Measurements from ENCODE around the gene TBC1D9B. TPM values are rescaled to one million over a fixed set of nuclear protein-coding genes. Genes with fewer than 3 reads are reported as not detected.

Gene TBC1D9B
- total RNA-seq, 1 donor from 2014 or later: 114 TPM

- no peak for DNase-seq (ENCODE audit: extremely low spot score, unreplicated experiment)
- TF ChIP-seq, protein P1, sequence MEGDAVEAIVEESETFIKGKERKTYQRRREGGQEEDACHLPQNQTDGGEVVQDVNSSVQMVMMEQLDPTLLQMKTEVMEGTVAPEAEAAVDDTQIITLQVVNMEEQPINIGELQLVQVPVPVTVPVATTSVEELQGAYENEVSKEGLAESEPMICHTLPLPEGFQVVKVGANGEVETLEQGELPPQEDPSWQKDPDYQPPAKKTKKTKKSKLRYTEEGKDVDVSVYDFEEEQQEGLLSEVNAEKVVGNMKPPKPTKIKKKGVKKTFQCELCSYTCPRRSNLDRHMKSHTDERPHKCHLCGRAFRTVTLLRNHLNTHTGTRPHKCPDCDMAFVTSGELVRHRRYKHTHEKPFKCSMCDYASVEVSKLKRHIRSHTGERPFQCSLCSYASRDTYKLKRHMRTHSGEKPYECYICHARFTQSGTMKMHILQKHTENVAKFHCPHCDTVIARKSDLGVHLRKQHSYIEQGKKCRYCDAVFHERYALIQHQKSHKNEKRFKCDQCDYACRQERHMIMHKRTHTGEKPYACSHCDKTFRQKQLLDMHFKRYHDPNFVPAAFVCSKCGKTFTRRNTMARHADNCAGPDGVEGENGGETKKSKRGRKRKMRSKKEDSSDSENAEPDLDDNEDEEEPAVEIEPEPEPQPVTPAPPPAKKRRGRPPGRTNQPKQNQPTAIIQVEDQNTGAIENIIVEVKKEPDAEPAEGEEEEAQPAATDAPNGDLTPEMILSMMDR (conservative IDR thresholded peaks at IDR 0.05): no peak
- no peak overlapping the region for H3K4me3 Mint-ChIP-seq
- no peak overlapping the region for H3K27ac Mint-ChIP-seq
- no peaks in the 10 kb centered on the region for H3K4me1 Mint-ChIP-seq (ENCODE audit: unreplicated experiment)
- H3K9me3 Mint-ChIP-seq: peaks cover 8% of the 10 kb centered on the region
- H3K27me3 Mint-ChIP-seq: no peaks in the 10 kb centered on the region
- H3K36me3 Mint-ChIP-seq: peaks cover 31% of the 10 kb centered on the region
Measured at GRCh38 chr5:179879003-179879689, 28.6 kb downstream of the TBC1D9B start.

DNA sequence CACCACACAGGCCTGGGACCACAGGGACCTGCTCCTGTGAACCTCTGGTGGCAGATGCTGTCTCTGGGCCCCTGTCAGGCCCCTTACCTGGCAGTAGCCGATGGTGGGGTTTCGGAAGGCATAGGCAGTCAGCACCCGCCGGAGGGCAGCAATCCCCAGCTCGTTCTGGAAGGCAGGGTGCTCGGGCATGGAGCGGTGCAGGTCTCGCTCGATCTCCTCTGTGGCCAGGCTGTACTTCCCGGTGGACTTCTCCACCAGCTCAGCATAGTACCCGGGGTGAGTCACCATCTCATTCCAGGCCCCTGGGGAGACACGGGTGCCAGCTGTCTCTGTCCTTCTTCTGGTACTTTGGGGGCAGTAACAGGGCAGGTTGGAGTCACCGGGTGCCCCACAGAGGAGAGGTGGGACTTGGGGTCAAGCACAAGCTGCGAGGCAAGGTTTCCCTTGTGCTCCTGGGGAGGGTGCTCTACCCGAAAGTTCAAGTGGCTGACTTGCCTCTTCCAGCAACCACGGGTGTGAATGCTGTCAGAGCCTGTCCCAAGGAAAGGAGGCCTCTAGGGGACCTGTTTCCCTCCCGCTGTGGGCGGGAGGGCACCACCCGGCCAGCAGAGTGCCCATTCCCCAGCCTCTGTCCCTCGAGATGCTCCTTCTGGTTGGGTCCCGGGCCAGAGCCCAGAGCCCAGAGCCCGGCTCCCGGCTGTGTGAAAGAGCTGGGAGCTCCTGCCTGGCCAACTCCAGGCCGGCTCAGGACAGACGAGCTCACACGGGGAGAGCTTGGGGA, 29.3 kb downstream of the TBC1D9B start:
- Mint-ChIP-seq H3K4me3 (no peak overlapping the region), H3K36me3 (peaks cover 24% of the 10 kb centered on the region), H3K9me3 (peaks cover 3% of the 10 kb centered on the region), H3K4me1 (ENCODE audit: unreplicated experiment) (no peaks in the 10 kb centered on the region), H3K27ac (no peak overlapping the region), H3K27me3 (no peaks in the 10 kb centered on the region)
- no peak for DNase-seq (ENCODE audit: extremely low spot score, unreplicated experiment)
- TF ChIP-seq, protein P1 (conservative IDR thresholded peaks at IDR 0.05): no peak

- Mint-ChIP-seq H3K9me3 (no peaks in the 10 kb centered on the region), H3K27ac (no peak overlapping the region), H3K4me1 (ENCODE audit: unreplicated experiment) (no peaks in the 10 kb centered on the region), H3K4me3 (no peak overlapping the region), H3K36me3 (peaks cover 14% of the 10 kb centered on the region), H3K27me3 (no peaks in the 10 kb centered on the region)
- no peak for DNase-seq (ENCODE audit: extremely low spot score, unreplicated experiment)
- TF ChIP-seq, protein P1 (conservative IDR thresholded peaks at IDR 0.05): no peak
Measured at GRCh38 chr5:179876610-179876952, 31.1 kb downstream of the TBC1D9B start.

GRCh38 chr5:179875741-179876609, 31.7 kb downstream of the TBC1D9B start:
- H3K9me3 Mint-ChIP-seq: no peaks in the 10 kb centered on the region
- H3K27me3 Mint-ChIP-seq: no peaks in the 10 kb centered on the region
- TF ChIP-seq, protein P1 (conservative IDR thresholded peaks at IDR 0.05): no peak
- H3K27ac Mint-ChIP-seq: no peak overlapping the region
- peaks cover 9% of the 10 kb centered on the region for H3K36me3 Mint-ChIP-seq
- no peak for DNase-seq (ENCODE audit: extremely low spot score, unreplicated experiment)
- no peaks in the 10 kb centered on the region for H3K4me1 Mint-ChIP-seq (ENCODE audit: unreplicated experiment)
- H3K4me3 Mint-ChIP-seq: no peak overlapping the region

- peaks cover 13% of the 10 kb centered on the region for H3K36me3 Mint-ChIP-seq
- H3K4me1 Mint-ChIP-seq (ENCODE audit: unreplicated experiment): peaks cover 4% of the 10 kb centered on the region
- no peak overlapping the region for H3K4me3 Mint-ChIP-seq
- DNase-seq (ENCODE audit: extremely low spot score, unreplicated experiment): no peak
- H3K27ac Mint-ChIP-seq: no peak overlapping the region
- no peaks in the 10 kb centered on the region for H3K27me3 Mint-ChIP-seq
- no peaks in the 10 kb centered on the region for H3K9me3 Mint-ChIP-seq
- TF ChIP-seq, protein P1 (conservative IDR thresholded peaks at IDR 0.05): no peak
Measured at GRCh38 chr5:179874536-179875292, 33.0 kb downstream of the TBC1D9B start.

Data from type B pancreatic cell (in vitro differentiated cells).